Stimulated activated CD4-positive, alpha-beta T cell treated with anti-CD3 and anti-CD28 coated beads, Interleukin-1b, Interleukin-23, amount 100 ng/mL, for 4 hours (primary cell): ENCODE results near the gene ZNF101.

Experiments
- DNase-seq, 2 donors: peaks; one replicate each; pipeline ENCODE4 v3.0.0-alpha.2; 2020; ENCODE audit warnings: low read depth in 2 of 2

The ZNF101 gene

GRCh38 chr19:19642506-19643157 is 26.0 kb upstream of the ZNF101 start:
- DNase-seq = peak; percentile 39

GRCh38 chr19:19643158-19644053 is 25.2 kb upstream of the ZNF101 start, which contains the start of gene GMIP:
TSS of gene GMIP (minus strand) at chr19:19643657. CDS start at chr19:19643529, 128 bp downstream.
- DNase-seq = peak; percentile 84

- DNase-seq = no peak
Observed at GRCh38 chr19:19644054-19644388, 24.6 kb upstream of the ZNF101 start.

GRCh38 chr19:19645233-19645870 is 23.3 kb upstream of the ZNF101 start:
- no peak for DNase-seq

GRCh38 chr19:19647037-19647835 is 21.4 kb upstream of the ZNF101 start:
- no peak for DNase-seq

GRCh38 chr19:19649155-19649554 is 19.5 kb upstream of the ZNF101 start:
- no peak for DNase-seq

GRCh38 chr19:19649580-19649995 is 19.1 kb upstream of the ZNF101 start:
- DNase-seq = no peak

GRCh38 chr19:19650331-19650730 is 18.3 kb upstream of the ZNF101 start:
- DNase-seq = no peak

- no peak for DNase-seq
Observed at GRCh38 chr19:19651076-19651475, 17.6 kb upstream of the ZNF101 start.

GRCh38 chr19:19652482-19653295 is 15.9 kb upstream of the ZNF101 start:
- DNase-seq = no peak

- DNase-seq = no peak
Observed at GRCh38 chr19:19653597-19654147, 15.0 kb upstream of the ZNF101 start.

- DNase-seq = no peak
Observed at GRCh38 chr19:19654441-19654840, 14.2 kb upstream of the ZNF101 start.

GRCh38 chr19:19655051-19655594 is 13.5 kb upstream of the ZNF101 start:
- DNase-seq = no peak

- no peak for DNase-seq
Observed at GRCh38 chr19:19655641-19656343, 12.8 kb upstream of the ZNF101 start.

GRCh38 chr19:19656451-19657396 is 11.9 kb upstream of the ZNF101 start:
- no peak for DNase-seq

- DNase-seq = no peak
Observed at GRCh38 chr19:19657397-19657783, 11.2 kb upstream of the ZNF101 start.

GRCh38 chr19:19659646-19660245 is 8.9 kb upstream of the ZNF101 start:
- no peak for DNase-seq

- DNase-seq = no peak
Observed at GRCh38 chr19:19661141-19661674, 7.4 kb upstream of the ZNF101 start.
